Measurements from ENCODE around the gene FBXO21. TPM values are rescaled to one million over a fixed set of nuclear protein-coding genes. Genes with fewer than 3 reads are reported as not detected.

The FBXO21 gene
- total RNA-seq = 100 to 1,000 TPM in 1 of 6 donors, 10 to 100 TPM in 5; 38.2 to 122 (median 59.0) TPM

- peak within 1 kb of the TSS; percentile 83 to 89 (median 86) for H3K27ac ChIP-seq
- ATAC-seq (ENCODE audit: low FRiP score in 2 of 2) = peak; percentile 94 to 98
- TF ChIP-seq POLR2AphosphoS5 (IDR thresholded peaks at IDR 0.05) (peak; percentile 79 to 87), POLR2A (IDR thresholded peaks at IDR 0.05) (peak in 3 of 4 donors; percentile 86 to 94 (median 89)), CTCF (IDR thresholded peaks at IDR 0.05) (peak in 1 of 6 experiments; percentile 34), EP300 (IDR thresholded peaks at IDR 0.05) (no peak)
- peak; percentile 92 to 99 for DNase-seq
- H3K36me3 ChIP-seq = peaks cover 0 to 15% (median 5%) of the 10 kb centered on the region in 4 donors
- peaks cover 3 to 25% (median 16%) of the 10 kb centered on the region in 4 donors for H3K4me1 ChIP-seq
- WGBS, 2 donors = 3 to 5% methylated on average over 16 to 42 of the region's 59 CpGs
- no peaks in the 10 kb centered on the region for H3K9me3 ChIP-seq
- H3K4me3 ChIP-seq = peak within 1 kb of the TSS; percentile 77 to 99 (median 90)
- no peaks in the 10 kb centered on the region for H3K27me3 ChIP-seq
Observed at GRCh38 chr12:117190210-117190781, at the start of gene FBXO21. FBXO21 (minus strand) TSS chr12:117190470; CDS start chr12:117190456, 14 bp downstream.

GRCh38 chr12:117236456-117237001, 46.3 kb upstream of the FBXO21 start:
- peak; percentile 67 to 93 for DNase-seq
- H3K36me3 ChIP-seq = no peaks in the 10 kb centered on the region
- no peak for TF ChIP-seq EP300 (IDR thresholded peaks at IDR 0.05)
- TF ChIP-seq CTCF (IDR thresholded peaks at IDR 0.05) = peak; percentile 26 to 73 (median 50)
- H3K4me1 ChIP-seq = no peaks in the 10 kb centered on the region
- H3K27ac ChIP-seq = no peak overlapping the region
- 12 to 14% methylated on average over 12 to 13 of the region's 13 CpGs for WGBS, 2 donors
- peak; percentile 36 to 58 for ATAC-seq (ENCODE audit: low FRiP score in 2 of 2)
- H3K4me3 ChIP-seq = no peak overlapping the region
- no peaks in the 10 kb centered on the region for H3K27me3 ChIP-seq
- no peaks in the 10 kb centered on the region for H3K9me3 ChIP-seq

- 43 to 50% methylated on average over 2 of the region's 2 CpGs for WGBS, 2 donors
- Histone ChIP-seq H3K36me3 (no peaks in the 10 kb centered on the region), H3K27ac (no peak overlapping the region), H3K9me3 (no peaks in the 10 kb centered on the region), H3K4me3 (no peak overlapping the region), H3K4me1 (no peaks in the 10 kb centered on the region), H3K27me3 (no peaks in the 10 kb centered on the region)
- ATAC-seq (ENCODE audit: low FRiP score in 2 of 2) (no peak), DNase-seq (no peak)
- TF ChIP-seq POLR2AphosphoS5 (IDR thresholded peaks at IDR 0.05) (no peak), EP300 (IDR thresholded peaks at IDR 0.05) (no peak), POLR2A (IDR thresholded peaks at IDR 0.05) (no peak), CTCF (IDR thresholded peaks at IDR 0.05) (no peak)
Observed at GRCh38 chr12:117235261-117235660, 45.0 kb upstream of the FBXO21 start.

- Histone ChIP-seq H3K27me3 (no peaks in the 10 kb centered on the region), H3K4me1 (no peaks in the 10 kb centered on the region), H3K9me3 (no peaks in the 10 kb centered on the region), H3K27ac (no peak overlapping the region), H3K4me3 (no peak overlapping the region), H3K36me3 (no peaks in the 10 kb centered on the region)
- ATAC-seq (ENCODE audit: low FRiP score in 2 of 2) (no peak), DNase-seq (peak in 1 of 2 donors; percentile 55)
- no peak for TF ChIP-seq POLR2A (IDR thresholded peaks at IDR 0.05)
- TF ChIP-seq EP300 (IDR thresholded peaks at IDR 0.05) = no peak
- TF ChIP-seq POLR2AphosphoS5 (IDR thresholded peaks at IDR 0.05) = no peak
- 80 to 95% methylated on average over 10 to 14 of the region's 15 CpGs for WGBS, 2 donors
Observed at GRCh38 chr12:117234441-117234840, 44.2 kb upstream of the FBXO21 start.

- 78 to 87% methylated on average over 8 to 11 of the region's 11 CpGs for WGBS, 2 donors
- no peak for ATAC-seq (ENCODE audit: low FRiP score in 2 of 2)
- H3K9me3 ChIP-seq = no peaks in the 10 kb centered on the region
Observed at GRCh38 chr12:117231750-117232149, 41.5 kb upstream of the FBXO21 start.

More at GRCh38 chr12:117231750-117232149, 41.5 kb upstream of the FBXO21 start:
- no peak for DNase-seq
- Histone ChIP-seq H3K27ac (no peak overlapping the region), H3K4me1 (no peaks in the 10 kb centered on the region), H3K36me3 (no peaks in the 10 kb centered on the region), H3K27me3 (no peaks in the 10 kb centered on the region), H3K4me3 (no peak overlapping the region)
- TF ChIP-seq EP300 (IDR thresholded peaks at IDR 0.05) = no peak
- no peak for TF ChIP-seq POLR2A (IDR thresholded peaks at IDR 0.05)
- TF ChIP-seq POLR2AphosphoS5 (IDR thresholded peaks at IDR 0.05) = no peak
- no peak for TF ChIP-seq CTCF (IDR thresholded peaks at IDR 0.05)

All from upper lobe of left lung (tissue), 6 donors.